CD4-positive, alpha-beta T cell treated with Interleukin-6 for 4 hours (primary cell): ENCODE results near the gene XCL2.
A peak's percentile ranks its signal among the peaks of the same experiment; 100 is the strongest.
"Not testable (repeated sequence)": the region's sequence is repeated elsewhere in the genome, so short reads cannot be mapped to it uniquely, and the experiment has no call there.

Experiments
- DNase-seq: peaks from one replicate; pipeline ENCODE4 v3.0.0-alpha.2; 2020; ENCODE audit warnings: mixed read lengths

The XCL2 gene

GRCh38 chr1:168543840-168544498 lies at the start of gene XCL2:
Gene XCL2, minus strand, starts transcription at chr1:168543997. Its CDS starts 33 bp downstream, at chr1:168543964.
- DNase-seq: not testable (repeated sequence)

DNA sequence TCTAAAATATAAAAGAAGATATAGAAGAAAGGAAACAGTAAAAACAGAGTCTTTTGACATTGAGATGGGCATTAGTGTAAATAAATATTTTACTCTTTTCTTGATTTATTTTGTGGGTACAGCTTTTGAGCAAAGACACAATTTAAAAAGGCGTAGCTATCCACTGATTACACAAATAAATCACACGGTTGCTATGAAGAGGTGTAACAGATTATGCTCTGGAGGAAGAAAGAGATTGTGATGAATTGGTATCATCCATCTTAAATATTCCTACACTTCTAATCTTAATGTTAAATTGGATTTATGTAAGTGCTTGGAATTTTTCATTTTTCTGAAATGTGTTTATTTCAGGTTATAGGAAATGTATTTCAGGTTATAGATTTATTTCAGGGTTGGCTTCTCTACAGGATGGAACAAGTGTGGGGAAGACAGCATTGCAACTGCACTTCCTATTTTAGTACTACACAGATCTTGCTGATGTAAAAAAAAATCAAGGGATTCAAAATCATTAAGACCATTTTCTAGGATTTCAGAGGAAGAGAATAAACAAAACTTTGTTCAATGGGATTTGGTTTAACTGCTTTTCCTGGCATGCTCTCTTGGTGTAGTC lies 47.9 kb upstream of the XCL2 start:
- DNase-seq: no peak

DNA sequence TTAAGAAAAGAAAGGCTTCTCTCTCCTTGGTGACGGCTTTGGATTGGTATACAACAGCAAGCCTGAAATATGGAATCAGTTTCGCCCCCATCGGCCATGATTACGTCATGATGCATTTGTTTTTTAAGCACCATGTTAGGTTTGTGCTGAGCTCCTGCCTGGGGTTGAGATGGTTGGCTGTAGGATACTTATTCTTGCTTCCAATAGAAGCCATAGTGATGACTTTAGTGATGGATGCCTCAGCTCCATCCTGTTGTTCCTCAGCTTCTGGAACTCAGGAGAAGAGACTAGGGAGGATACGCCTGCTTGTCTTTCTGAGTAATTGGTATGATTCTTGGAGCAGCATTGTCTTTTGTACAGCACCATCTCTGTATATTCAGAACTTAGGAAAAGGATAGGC lies 47.3 kb upstream of the XCL2 start:
- DNase-seq: no peak

- no peak for DNase-seq
Measured at GRCh38 chr1:168589167-168589566, 45.4 kb upstream of the XCL2 start.

- DNase-seq: no peak
Measured at GRCh38 chr1:168585937-168586336, 42.1 kb upstream of the XCL2 start.

DNA sequence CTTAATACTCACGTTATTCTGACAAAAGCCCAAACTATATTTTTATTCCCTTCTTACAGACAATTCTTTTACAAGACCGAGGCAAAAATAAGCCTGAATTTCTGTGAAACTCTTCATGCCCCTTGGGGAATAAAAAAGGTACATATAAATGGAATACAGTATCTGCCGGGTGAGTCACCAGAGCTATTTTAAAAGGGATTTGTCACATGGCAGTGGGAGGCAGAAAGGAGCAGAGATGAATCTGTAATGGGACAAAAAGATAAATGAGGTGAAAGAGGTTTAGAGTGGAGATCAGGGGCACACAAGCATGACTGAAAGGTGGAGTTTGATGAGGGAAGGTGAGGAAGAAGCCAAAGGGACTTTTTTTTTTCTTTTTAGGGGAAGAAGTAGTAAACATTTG lies 41.4 kb upstream of the XCL2 start:
- DNase-seq: no peak

DNA sequence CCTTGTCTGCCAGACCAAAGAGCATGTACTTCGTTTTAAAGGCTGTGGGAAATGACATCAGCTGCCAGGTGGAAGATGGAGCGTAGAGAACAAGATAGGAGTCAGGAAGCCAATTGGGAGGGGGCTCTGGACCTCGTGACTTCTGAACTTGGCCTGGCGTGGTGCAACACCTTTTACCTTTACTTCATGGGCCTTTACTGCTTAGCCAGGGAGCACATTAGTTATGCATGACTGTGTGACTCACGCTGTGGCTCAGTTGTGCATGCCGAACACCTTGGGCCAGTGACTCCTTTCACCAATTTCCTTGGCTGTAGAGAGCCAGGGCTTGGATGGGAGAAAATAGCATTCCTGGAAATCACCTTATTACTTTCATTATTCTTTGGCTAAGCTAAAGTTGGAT lies 39.8 kb upstream of the XCL2 start:
- no peak for DNase-seq

DNA sequence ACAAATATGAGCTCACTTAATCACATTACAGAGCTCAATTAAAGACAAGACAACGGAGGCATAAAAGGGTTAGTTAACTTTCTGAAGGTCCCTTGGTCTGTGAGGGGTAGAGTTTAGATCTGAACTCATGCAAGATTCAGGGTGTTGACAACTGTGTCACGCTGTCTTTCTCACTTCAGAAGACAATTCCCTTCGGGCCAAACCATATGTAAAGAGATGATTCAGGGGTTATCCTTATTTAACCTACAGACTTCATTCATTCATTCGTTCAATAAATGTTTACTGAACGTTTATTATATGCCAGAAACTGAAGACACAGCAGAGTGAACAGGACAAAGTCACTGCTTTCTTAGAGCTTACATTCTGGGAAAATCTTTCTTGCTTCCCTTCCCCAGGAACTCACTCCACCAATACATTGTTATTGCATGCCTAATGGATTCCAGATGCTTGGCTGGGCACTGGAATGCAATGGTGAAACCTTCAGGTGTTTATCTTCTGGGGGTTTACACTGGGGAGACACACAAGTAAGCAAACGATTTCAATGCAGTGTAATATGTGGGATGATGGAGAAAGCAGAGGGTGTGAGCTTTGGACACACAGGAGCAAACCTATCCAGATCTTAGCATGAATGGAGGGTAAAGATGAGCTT lies 39.0 kb upstream of the XCL2 start:
- no peak for DNase-seq

DNA sequence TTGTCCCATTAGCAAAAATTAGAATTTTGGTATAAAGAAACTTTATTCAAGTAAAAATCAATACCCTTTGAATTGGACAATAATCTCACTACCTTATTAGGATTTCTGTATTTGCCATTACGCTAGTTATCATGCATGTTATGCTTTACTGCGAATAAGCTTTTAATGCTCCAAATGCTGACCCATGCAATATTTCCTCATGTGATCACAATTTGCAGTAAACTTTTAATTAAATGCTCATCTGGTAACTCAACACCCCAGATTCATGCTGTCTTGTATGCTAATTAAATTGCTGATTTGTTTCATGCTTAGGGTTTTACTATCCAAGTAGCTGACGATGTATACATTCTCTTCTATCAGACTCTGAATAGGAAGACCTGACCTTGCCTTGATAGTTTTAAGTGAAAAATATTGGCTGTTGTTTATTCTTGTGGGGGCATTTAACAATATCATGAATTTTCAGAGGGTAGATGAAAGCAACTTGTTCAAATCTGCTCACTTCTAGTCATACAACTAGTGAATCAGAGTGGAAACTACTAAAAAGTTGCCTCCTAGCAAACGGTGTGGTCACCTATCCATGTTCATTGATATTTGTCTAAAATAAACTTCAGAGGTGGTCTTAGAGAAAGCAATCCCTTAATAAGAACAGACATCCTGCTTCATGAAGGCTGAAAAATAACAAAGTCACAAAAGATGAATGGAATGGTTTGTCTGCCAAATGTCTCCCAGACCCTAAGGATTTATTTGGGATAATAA lies 38.2 kb upstream of the XCL2 start:
- no peak for DNase-seq

- not testable (repeated sequence) for DNase-seq
Measured at GRCh38 chr1:168580991-168581390, 37.2 kb upstream of the XCL2 start.

- DNase-seq: not testable (repeated sequence)
Measured at GRCh38 chr1:168580290-168580689, 36.5 kb upstream of the XCL2 start.

DNA sequence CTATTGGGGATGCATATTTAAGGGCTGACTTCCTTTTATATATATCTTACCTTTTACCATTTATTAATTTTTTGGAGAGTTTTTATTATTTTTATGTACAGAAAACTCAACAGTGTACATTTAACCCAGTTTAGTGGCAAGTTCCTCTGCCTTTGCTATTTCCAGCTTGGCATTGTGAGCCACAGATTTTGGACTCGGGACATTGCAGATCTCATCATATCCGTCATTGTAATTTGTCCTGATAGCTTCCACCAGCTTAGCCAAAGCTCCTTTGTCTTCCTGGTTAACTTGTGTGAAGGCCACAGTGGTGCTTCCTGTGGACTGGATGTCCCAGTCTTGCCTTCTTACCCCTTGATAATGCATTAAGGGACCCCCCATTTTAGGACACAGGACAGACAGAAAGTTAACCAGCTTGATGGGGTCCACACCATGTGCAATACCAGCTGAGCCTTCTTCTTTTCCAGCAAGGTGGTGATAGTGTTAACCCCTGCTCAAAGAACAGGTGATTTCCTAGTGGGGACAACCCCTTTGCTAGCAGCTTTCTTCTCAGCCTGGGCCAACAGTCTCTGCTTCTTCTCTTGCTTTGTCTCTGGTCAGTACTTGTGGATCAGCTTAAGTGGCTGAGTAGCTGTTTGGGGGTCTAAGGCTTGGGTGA lies 34.9 kb upstream of the XCL2 start:
- not testable (repeated sequence) for DNase-seq

- not testable (repeated sequence) for DNase-seq
Measured at GRCh38 chr1:168576245-168576688, 32.5 kb upstream of the XCL2 start, which contains the start of gene XCL1. Gene XCL1, plus strand, starts transcription at chr1:168576605. Its CDS starts 33 bp downstream, at chr1:168576638.

GRCh38 chr1:168574234-168574633 lies 30.4 kb upstream of the XCL2 start:
- DNase-seq: peak; percentile 33

DNA sequence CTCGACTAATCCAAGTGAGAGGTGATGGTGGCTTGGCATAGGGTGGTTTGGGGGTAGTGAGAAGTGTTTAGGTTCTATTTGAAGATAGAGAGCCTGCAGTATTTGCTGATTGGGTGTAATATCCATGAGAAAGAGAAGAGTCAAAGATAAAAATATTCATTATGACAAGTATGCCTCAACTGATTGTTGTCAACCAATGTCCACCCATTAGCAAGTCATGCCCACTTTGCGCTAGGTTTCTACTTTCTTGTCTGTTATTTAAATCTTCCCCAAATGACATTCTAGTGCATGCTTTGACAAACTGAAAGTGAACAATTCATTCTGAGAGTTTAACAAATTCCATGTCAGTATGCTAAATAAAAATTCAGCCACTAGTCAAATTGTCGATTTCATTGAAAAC lies 28.8 kb upstream of the XCL2 start:
- DNase-seq: no peak

DNA sequence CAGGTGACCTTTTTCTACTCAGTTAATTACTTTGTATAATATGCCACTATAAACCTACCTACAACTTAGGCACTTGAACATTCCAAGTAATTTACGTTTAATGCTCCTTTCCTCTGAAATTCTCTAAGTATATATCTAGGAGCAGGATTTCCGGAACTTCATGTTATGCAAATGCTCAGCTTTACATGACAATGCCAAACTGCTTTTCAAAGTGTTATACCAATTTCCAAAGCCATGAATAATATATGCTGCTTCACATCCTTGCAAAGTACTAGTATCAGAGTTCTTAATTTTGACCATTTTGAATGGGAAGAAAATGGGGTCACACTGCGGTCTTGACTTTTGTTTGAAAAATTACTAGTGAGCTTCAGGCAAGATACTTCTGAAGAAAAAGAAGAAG lies 26.9 kb upstream of the XCL2 start:
- no peak for DNase-seq

- DNase-seq: no peak
Measured at GRCh38 chr1:168568346-168568745, 24.5 kb upstream of the XCL2 start.

DNA sequence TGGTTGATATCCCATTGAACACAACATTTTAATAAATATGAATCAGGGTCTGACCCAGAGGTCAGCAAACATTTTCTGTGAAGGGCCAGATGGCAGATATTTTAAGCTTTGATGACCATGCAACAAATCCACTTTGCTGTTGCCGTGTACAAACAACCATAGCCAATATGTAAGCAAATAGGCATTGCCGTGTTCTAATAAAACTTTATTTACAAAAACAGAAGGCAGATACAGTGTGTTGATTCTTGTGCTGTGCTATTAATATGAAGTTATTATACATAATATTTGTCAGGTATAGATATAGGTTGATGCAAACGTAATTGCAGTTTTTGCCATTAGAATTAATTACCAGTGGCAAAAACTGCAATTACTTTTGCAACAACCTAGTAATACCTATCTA lies 23.8 kb upstream of the XCL2 start:
- no peak for DNase-seq

- DNase-seq: no peak
Measured at GRCh38 chr1:168567007-168567406, 23.2 kb upstream of the XCL2 start.

DNA sequence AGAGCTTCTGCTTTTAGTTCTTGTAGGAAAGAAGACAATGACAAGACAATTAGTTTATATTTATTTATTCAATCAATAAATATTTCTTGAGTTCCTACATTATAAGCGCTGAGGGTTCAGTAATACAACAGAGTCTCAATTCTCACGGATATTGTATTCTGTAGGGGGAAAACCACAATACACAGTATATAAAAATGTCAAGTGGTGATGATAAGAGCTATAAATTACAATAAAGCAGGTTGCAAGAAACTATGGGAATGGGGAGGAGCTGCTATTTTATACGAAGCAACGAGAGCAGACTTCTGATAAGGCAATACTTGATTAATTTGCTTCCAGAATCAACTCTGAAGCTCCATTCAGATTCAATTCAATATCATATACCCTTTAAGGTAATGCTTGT lies 22.0 kb upstream of the XCL2 start:
- DNase-seq: no peak

- no peak for DNase-seq
Measured at GRCh38 chr1:168561989-168562388, 18.2 kb upstream of the XCL2 start.

GRCh38 chr1:168560370-168560769 lies 16.6 kb upstream of the XCL2 start:
- DNase-seq: no peak

GRCh38 chr1:168556647-168557046 lies 12.8 kb upstream of the XCL2 start:
- no peak for DNase-seq
